ENCODE results near the gene AK8. TPM values are rescaled to one million over a fixed set of nuclear protein-coding genes. Genes with fewer than 3 reads are reported as not detected.

AK8 gene
- polyA plus RNA-seq, 1 of the 3 experiments (the other 2 are of a cell fraction), result 0.77 TPM

DNA sequence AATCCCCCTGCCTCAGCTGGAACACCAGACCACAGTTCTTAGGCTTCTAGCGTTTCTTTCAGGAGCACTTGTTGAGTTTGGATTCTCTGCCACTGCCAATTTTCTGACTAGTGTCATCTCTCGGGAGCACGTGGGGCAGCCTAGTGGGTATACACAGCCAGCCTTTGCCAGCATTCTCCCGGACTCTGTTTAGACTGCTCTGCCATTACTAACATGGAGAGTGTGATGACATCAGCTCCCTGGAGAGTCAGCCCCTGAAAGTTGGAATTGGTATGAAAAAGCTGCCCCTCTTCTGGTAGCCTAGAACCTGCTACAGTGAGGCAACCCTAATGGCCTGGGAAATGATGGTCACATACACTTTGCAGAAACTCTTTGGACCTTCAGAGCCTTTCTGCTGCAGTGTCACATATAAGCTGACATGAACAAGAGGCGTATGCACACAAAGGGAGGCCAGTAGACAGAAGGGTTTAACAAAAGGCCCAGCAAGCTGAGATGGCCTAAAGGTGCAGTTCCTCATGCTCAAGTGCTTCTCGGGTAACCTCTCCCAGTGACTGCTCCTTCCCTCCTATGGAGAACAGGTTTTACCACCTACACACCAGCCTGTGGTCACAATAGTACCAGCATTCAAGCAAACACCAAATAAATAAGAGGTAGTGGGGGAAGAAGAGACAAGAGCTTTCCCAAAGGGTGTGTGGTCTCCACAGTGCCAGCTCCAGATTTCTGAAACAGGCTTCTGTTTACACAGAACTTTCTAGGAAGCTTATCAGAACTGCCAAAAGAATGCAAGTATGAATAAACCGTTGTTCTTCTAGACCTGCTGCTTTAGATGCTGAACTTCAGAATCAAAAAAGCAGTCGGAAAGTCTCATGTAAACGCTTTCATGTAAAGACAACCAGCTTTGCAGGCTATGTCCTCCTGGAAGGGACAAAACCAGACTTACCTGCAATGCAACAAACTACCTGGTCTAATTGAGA, 17.1 kb upstream of the AK8 start:
- no peak overlapping the region for H3K4me3 ChIP-seq (ENCODE audit: low read depth in 2 of 2, low read length in 1 of 2)
- no peak overlapping the region for H2AFZ ChIP-seq (ENCODE audit: low read depth)
- peaks cover 27 to 67% of the 10 kb centered on the region in 2 experiments for H3K36me3 ChIP-seq (replicated peaks in 1 of 2; ENCODE audit: control insufficient read depth in 1 of 2, insufficient read depth in 2 of 2, low read length in 1 of 2)
- no peaks in the 10 kb centered on the region for H3K9me2 ChIP-seq
- no peak for DNase-seq
- no peaks in the 10 kb centered on the region for H3K27me3 ChIP-seq (ENCODE audit: insufficient read depth)
- no peaks in the 10 kb centered on the region for H3K4me1 ChIP-seq (ENCODE audit: control insufficient read depth in 1 of 2, insufficient read depth in 2 of 2, low read depth in 1 of 2, low read length in 1 of 2)
- 90% methylated on average over 9 of the region's 9 CpGs for WGBS (ENCODE audit: low lambda C conversion rate)
- no peaks in the 10 kb centered on the region for H4K20me1 ChIP-seq (ENCODE audit: insufficient read depth)
- no peaks in the 10 kb centered on the region for H3K79me2 ChIP-seq (ENCODE audit: insufficient read depth)
- no peak overlapping the region for H3K27ac ChIP-seq (ENCODE audit: low read depth in 2 of 2, low read length in 1 of 2)
- ChIA-PET POLR2A (no interaction called here), CTCF (interaction anchor here (1.0 to 2.5 kb wide), 5 partner anchors 15 to 127 kb away, joined by 3 to 10 read pairs (median 3); no protein-coding TSS in a partner anchor)
- H3K4me2 ChIP-seq, result no peak overlapping the region
- H3K9me3 ChIP-seq, result no peaks in the 10 kb centered on the region
- H3K9ac ChIP-seq, result no peak overlapping the region
- TF ChIP-seq NRF1 (IDR thresholded peaks at IDR 0.05; ENCODE audit: low read depth, low read length) (no peak), ZBTB33 (IDR thresholded peaks at IDR 0.05; ENCODE audit: borderline replicate concordance, low read depth) (no peak), TAF1 (IDR thresholded peaks at IDR 0.05; ENCODE audit: borderline replicate concordance, low read depth, low read length) (no peak), POLR2AphosphoS5 (IDR thresholded peaks at IDR 0.05; ENCODE audit: low read depth, low read length) (no peak), FOSL2 (IDR thresholded peaks at IDR 0.05; ENCODE audit: borderline replicate concordance, low read depth) (no peak), MAX (IDR thresholded peaks at IDR 0.05; ENCODE audit: low read depth) (no peak), RXRA (IDR thresholded peaks at IDR 0.05; ENCODE audit: borderline replicate concordance, low read depth) (no peak), RAD21 (IDR thresholded peaks at IDR 0.05; ENCODE audit: low read length) (no peak), TCF12 (IDR thresholded peaks at IDR 0.05) (no peak)
- TF ChIP-seq, protein P1, sequence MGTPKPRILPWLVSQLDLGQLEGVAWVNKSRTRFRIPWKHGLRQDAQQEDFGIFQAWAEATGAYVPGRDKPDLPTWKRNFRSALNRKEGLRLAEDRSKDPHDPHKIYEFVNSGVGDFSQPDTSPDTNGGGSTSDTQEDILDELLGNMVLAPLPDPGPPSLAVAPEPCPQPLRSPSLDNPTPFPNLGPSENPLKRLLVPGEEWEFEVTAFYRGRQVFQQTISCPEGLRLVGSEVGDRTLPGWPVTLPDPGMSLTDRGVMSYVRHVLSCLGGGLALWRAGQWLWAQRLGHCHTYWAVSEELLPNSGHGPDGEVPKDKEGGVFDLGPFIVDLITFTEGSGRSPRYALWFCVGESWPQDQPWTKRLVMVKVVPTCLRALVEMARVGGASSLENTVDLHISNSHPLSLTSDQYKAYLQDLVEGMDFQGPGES (IDR thresholded peaks at IDR 0.05; ENCODE audit: low read depth, low read length), result no peak
- H3F3A ChIP-seq (replicated peaks; ENCODE audit: insufficient read depth), result no peaks in the 10 kb centered on the region

- WGBS (ENCODE audit: low lambda C conversion rate), result 98% methylated on average over 5 of the region's 5 CpGs
- no peak overlapping the region for H2AFZ ChIP-seq (ENCODE audit: low read depth)
- H3K27me3 ChIP-seq (ENCODE audit: insufficient read depth), result no peaks in the 10 kb centered on the region
- TF ChIP-seq RCOR1 (IDR thresholded peaks at IDR 0.05; ENCODE audit: low read length), result no peak
- TF ChIP-seq TCF12 (IDR thresholded peaks at IDR 0.05), result no peak
- TF ChIP-seq RAD21 (IDR thresholded peaks at IDR 0.05; ENCODE audit: low read length), result no peak
- no peak for TF ChIP-seq YY1 (IDR thresholded peaks at IDR 0.05; ENCODE audit: low read depth)
- TF ChIP-seq GATA2 (CRISPR knock-in tag; IDR thresholded peaks at IDR 0.05), result no peak
- TF ChIP-seq ELF1 (IDR thresholded peaks at IDR 0.05), result no peak
- no peak for TF ChIP-seq EP300 (IDR thresholded peaks at IDR 0.05; ENCODE audit: borderline replicate concordance in 1 of 2, low read depth in 1 of 2, low read length in 1 of 2)
- no peak for TF ChIP-seq RXRA (IDR thresholded peaks at IDR 0.05; ENCODE audit: borderline replicate concordance, low read depth)
- no peak for TF ChIP-seq USF2 (IDR thresholded peaks at IDR 0.05; ENCODE audit: borderline replicate concordance, low read depth, low read length)
- H3K9ac ChIP-seq, result no peak overlapping the region
- POLR2A ChIA-PET, result no interaction called here
- H3K27ac ChIP-seq (ENCODE audit: low read depth in 2 of 2, low read length in 1 of 2), result no peak overlapping the region
- CTCF ChIA-PET, result interaction anchor here (1.2 to 5.2 kb wide), 4 partner anchors 8 to 128 kb away, joined by 3 to 30 read pairs (median 6); no protein-coding TSS in a partner anchor
- no peaks in the 10 kb centered on the region for H3K9me3 ChIP-seq
- no peaks in the 10 kb centered on the region for H3K9me2 ChIP-seq
- H3K4me3 ChIP-seq (ENCODE audit: low read depth in 2 of 2, low read length in 1 of 2), result no peak overlapping the region
- no peaks in the 10 kb centered on the region for H3K79me2 ChIP-seq (ENCODE audit: insufficient read depth)
- DNase-seq, result no peak
- H3F3A ChIP-seq (replicated peaks; ENCODE audit: insufficient read depth), result no peaks in the 10 kb centered on the region
- H3K4me2 ChIP-seq, result no peak overlapping the region
- peaks cover 24 to 59% of the 10 kb centered on the region in 2 experiments for H3K36me3 ChIP-seq (replicated peaks in 1 of 2; ENCODE audit: control insufficient read depth in 1 of 2, insufficient read depth in 2 of 2, low read length in 1 of 2)
- H3K4me1 ChIP-seq (ENCODE audit: control insufficient read depth in 1 of 2, insufficient read depth in 2 of 2, low read depth in 1 of 2, low read length in 1 of 2), result no peaks in the 10 kb centered on the region
- no peaks in the 10 kb centered on the region for H4K20me1 ChIP-seq (ENCODE audit: insufficient read depth)
Observed at GRCh38 chr9:132894346-132894745, 16.3 kb upstream of the AK8 start.
